ENCODE results near the gene RBBP8.

The RBBP8 gene

DNA sequence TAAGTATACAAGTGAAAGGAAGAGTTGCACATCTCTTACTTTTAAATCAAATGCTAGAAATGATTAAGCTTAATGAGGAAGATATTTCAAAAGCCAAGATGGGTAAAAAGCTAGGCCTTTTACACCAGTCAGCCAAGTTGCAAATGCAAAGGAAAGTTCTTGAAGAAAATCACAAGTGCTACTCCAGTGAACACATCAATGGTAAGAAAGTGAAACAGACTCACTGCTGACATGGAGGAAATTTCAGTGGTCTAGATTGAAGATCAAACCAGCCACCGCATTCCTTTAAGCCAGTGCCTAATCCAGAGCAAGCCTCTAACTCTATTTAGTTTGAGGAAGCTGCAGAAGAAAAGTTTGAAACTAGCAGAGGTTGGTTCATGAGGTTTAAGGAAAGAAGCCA is 79.1 kb downstream of the RBBP8 start:
- no peak for DNase-seq

DNA sequence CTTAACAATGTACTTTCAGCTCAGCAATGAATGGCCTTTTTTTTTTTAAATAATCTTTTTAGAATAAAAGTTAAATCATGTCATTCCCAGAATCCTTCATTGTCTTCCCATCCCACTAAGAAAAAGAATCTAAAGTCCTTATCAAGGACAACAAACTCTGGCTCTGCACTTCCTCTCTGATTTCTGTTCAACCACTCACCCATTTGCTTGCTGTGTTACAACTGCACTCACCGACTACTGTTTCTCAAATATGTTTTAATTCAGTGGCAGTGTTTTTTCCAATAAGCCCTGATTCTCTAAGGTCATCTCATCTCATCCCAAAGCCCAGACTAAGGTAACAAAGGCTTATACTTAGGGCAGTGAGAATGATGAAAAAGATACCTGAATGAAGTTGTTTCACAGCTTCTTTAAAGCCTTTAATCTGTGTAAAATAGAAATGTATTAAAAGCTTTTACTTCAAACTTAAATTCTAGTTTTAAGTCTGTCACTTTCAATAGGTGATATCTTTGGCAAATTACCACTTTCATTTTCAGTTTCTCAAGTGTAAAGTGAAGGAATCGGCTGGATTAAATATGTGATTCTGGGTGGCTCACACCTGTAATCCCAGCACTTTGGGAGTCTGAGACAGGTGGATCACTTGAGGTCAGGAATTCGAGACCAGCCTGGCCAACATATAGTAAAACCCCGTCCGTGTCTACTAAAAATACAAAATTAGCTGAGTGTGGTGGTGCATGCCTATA is 87.6 kb downstream of the RBBP8 start:
- no peak for DNase-seq

DNA sequence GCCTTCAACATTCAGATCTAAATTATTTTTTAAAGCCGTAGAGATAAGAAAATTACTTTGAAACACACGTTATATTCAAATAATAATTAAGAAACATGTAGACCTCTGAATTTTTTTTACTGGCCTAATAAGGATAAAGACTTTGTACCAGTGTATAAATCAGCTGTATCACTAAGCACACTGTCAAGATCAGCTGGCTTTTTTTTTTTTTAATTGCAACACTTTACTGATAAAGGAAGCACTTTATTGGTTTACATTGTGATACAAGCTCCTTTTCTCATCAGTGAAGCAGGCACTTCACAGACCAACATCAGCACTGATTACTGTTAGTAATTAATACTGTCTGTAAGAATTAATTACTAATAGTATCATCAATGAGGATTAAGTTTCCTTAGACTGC is 88.5 kb downstream of the RBBP8 start:
- DNase-seq = no peak

DNA sequence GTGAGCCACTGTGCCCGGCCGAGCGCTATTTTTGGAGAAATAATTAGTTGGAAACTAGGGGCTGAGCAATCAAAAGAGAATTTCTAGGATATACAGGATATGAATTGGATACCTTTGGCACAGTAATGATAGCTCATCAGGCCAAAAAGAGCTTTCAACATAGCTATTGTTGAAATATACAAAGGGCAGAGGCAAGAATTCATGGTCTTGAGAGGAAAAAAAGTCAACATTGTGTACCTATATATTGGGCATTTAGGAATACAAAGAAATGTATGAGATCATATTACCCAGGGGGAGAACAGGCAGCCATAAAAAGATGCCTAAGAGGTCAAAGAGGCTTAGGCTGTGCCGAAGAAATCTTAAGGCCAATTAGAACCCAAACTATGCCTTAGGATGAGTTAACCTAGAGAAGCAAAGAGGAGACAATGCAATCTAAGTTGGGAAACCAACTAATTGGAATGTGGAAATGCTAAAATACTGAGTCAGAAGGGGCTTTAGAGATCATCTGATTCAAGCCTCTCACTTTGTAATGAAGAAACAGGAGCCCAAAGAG is 99.0 kb downstream of the RBBP8 start:
- no peak for DNase-seq

DNA sequence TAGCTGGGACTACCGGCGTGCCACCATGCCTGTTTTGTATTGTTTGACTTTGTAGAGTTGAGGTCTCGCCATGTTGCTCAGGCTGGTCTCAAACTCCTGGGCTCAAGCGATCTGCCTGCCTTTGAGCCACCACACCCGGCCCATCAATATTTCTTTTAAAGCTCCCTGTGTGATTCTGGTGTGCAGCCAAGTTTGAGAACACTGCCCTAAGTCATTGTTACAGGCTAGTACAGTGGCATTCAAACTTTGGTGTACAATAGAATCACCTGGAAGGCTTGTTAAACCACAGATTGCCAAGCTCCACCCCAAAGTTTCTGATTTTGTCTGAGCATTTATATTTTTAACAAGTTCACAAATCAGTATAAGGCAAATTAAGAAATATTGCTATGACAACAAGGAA is 99.9 kb downstream of the RBBP8 start:
- no peak for DNase-seq

DNA sequence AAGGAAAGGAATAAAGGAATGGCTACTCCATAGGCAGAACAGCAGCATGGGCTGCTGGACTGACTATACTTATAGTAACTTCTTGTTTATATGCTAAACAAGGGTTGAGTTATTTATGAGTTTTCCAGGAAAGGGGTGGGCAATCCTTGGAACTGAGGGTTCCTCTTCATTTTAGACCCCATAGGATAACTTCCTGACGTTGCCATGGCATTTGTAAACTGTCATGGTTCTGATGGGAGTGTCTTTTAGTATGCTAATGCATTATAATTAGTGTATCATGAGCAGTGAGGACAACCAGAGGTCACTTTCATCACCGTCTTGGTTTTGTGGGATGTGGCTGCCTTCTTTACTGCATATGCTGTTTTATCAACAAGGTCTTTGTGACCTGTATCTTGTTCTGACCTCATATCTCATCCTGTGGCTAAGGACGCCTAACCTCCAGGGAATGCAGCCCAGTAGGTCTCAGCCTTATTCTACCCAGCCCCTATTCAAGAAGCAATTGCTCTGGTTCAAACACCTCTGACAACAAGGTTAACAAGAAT is 103.6 kb downstream of the RBBP8 start:
- no peak for DNase-seq

DNA sequence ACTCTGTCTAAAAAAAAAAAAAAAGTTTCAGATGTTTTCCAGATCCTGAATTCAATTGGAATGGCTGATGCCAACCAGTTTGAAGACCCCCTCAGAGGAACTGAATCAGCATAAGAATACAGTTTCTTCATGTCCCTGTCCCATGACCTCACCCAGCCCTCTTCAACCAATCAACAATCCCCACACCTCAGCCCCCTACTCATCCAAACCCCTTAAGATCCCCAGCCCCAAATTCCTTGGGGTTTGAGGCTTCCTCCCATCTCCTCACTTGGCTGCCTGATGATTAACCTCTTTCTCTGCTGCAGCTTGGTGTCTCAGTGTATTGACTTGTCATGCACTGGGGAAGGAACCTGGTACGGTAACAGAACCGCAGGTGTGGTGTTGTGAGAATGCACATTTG is 104.5 kb downstream of the RBBP8 start:
- DNase-seq = no peak

DNA sequence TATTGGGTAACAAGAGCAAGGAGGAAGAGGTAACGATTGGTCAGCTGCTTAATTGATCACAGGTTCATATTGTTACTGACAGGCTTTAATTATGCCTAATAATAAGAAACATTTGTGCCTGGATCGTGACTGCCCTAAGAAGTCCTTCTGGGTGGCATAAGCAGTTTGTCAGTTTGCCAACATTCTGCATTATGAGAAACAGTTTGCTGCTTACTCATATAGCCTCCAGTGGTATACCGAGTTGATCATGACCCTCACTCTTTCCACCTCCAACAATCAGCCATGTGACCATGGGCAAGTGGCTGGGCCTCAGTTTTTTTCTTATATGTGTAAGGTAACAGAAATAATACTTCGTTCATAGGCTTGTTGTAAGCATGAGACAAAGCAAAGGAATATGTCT is 105.6 kb downstream of the RBBP8 start:
- DNase-seq = no peak

DNA sequence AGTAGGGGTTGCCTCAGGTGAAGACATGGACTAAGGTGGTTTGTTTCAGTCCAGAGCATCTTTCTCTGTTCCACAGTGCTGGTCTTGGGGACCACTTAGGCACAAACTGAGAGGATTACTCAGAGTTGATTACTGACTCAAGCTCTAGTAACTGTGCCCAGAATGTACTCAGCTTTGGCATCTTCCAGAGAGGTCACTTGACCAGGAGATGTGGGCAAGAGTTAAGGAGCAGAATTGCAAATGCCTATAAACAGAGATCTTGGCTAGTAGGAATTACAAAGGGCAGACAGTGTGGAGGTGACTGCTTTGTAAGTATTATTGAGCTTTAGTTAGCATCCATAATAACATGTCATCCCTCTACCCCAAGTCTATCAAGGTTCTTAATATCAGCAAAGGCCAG is 109.0 kb downstream of the RBBP8 start:
- no peak for DNase-seq

DNA sequence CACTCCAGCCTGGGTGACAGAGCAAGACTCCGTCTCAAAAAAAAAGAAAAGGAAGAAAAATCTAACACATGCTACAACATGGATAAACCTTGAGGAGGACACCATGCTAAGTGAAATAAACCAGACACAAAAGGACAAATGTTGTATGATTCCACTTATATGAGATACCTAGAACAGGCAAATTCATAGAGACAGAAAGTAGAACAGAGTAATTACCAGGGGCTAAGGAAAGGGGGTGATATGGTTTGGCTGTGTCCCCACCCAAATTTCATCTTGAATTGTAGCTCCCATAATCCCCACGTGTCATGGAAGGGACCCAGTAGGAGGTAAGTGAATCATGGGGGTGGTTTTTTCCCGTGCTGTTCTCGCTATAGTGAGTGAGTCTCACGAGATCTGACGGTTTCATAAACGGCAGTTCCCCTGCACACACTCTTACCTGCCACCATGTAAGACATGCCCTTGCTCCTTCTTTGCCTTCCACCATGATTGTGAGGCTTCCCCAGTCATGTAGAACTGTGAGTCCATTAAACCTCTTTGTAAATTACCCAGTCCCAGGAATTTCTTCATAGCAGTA is 110.8 kb downstream of the RBBP8 start:
- no peak for DNase-seq

DNA sequence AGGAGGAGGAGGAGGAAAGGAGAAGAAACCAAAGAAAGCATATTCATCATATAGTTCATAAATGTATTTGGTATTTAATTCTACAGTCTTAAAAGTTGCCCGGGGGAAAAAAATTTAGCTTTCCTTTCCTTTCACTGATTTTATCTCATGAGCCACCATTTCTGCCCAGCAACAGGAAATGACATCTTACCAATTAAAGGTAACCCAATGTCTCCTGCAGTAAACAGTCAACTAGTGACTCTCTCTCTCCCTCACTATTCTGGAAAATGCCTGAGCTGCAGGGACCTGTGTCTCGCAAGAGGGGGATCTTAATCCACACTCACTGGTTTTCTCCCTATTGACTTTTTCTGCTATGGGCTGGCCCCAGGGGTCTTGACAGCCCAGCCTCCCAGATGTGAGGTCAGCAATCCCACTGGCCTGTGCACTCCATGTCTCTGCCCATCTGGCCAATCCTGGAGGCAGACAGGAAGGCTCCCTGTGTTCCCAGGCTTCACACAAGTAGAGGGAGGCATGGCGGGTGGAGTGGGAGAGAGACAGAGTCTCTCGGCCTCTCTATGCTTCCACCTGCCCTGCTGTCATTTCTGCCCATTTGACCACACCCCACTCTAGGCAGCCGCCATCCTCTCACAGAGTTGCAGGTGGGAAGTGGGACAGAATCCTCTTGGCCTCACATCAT is 116.7 kb downstream of the RBBP8 start:
- no peak for DNase-seq

DNA sequence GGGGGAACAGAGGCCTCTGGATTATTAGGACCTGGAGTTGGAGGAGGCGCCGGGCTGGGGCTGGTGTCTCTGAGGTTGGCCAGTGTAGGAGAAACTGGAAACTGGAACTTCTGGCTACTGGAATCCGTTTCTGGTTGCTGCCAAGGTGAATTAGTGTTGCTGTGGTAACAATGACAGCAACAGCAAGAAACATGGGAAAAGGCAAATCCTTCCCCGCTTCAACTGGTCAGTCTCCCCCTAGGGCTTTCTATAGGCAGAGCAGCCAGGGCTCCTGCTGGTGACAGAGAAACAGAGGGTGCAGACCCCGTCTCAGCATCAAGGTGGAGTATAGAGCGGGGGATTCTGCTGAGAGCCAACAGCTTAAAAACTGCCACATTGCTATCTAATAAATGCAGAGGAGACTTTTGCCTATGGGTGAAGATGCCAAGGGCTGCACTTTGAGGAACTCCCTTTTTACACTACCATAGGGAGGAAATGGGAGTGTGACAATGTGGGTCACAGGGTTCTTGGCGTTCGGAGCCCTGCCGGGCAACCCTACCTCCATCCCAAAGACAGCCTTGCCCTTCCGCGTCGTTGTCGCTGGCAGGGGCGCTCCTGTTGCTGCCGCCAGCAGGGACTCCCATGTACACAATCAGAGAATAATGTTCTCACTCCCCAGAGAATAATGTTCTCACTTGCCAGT is 120.8 kb downstream of the RBBP8 start:
- DNase-seq = no peak

DNA sequence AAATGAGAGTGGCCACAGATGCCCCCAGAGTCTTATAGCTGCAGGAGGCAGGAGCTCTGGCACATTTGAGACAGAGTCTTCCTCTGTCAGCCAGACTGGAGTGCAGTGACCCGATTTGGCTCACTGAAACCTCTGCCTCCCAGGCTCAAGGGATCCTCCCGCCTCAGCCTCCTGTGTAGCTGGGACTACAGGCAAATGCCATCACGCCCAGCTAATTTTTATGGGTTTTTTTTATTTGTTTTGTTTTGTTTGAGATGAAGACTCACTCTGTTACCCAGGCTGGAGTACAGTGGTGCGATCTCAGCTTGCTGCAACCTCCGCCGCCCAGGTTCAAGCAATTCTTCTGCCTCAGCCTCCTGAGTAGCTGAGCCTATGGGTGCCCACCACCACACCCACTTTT is 121.4 kb downstream of the RBBP8 start:
- no peak for DNase-seq

DNA sequence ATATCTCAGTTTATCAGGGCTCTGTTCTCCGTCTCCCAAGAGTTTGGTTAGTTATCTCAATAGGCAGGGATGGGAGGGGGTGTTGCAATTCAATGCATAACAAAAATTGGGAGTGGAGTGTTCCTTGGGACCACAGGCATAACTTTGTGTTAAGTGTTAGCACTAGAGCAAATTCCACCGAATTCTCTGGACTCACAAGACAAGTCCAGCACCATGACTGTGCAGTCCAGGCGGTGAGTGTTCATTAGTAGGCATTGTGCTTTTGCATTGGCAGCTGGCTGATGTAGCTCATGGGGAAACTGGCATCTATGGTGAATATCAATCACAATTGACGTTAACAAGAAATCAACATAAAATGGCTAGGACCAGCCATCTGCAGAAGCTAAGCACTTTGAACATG is 123.2 kb downstream of the RBBP8 start:
- no peak for DNase-seq

DNA sequence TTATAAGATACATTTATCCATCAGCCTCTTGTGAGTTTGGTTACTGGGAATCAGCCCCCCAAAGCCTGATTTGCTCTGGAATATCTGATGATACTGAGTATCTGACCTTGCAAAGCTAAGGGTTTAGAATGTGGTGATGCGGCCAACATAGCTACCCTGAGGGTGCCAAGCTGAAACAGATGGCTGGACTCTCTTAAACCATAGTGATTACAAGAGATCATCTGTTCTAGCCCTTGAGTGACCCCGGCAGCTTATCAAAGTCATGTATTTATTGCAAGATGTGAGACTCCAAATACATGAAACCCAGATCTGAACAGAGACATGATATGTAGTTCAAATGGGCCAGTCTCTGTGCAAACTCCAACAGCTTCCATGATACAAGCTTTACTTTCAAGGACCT is 124.0 kb downstream of the RBBP8 start:
- DNase-seq = no peak

DNA sequence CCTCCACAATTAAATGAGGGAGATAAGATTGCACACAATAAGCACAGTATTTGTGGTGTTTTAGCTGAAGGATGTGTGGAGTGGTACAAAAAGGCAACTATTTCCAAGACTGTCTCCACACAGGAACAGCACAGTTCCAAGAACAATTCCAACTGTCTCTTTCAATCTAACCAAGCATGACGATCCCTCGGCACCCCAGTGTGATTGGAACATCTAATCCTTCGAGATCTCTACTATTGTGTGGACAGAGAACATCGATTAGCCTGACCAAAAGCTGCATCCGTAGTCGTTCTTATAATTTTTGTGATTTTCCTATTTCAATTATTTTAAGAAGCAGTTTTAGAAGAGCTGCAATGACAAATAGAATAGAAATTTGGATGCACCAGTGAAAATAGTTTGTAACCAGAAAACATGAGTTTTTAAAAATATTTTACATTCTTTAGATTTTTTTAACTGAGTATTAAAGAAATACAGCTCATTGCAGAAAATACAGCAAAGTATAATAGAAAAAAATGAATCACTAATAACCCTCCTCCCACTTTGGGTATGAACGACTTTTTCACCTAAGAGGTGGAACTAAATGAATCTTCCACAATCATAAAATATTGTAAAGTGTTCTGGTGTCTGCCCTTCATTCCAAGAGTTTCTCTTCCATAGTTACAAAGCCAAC is 125.8 kb downstream of the RBBP8 start:
- DNase-seq = no peak

DNA sequence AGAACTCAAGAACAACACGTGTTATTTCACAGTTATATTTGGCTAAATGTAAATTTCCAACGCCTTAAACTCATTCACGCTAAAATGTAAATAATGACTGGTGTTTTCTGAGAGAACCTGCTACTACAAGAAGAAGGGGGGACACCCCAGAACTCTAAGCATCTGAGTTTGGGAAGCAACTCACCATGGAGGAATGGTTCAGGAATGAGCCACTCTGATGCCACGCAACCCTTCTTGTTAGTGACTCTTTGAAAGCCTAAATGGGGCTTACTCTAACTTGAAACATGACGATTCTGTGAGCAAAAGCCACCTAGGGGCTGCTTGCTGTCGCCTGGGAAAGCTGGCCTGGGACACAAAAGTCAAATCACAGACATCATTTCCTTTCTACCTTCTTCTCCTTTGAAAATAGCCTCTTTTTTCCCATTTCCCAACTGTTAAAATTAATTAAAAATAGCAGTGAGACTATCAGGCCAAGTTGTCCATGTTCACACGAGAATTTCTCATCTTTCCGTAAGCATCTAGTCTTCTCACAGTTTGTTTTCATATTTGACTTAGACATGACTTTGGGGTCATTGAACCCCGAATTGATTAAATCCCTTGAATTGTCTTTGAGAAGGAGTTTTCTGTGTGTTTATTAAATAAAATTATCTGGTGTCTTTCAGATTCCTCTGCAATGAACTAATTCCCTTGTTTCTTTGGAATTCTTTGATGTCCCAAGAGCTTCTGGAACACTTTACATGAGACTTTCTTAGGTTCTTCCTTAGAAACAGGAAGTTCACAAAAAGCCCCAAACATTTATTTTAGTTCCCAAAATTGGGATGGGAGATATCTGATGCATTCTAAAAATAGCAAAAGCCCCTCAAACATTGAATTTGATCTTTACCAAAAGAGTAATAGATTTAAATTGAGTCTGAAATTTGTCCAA is 126.7 kb downstream of the RBBP8 start:
- DNase-seq = no peak

DNA sequence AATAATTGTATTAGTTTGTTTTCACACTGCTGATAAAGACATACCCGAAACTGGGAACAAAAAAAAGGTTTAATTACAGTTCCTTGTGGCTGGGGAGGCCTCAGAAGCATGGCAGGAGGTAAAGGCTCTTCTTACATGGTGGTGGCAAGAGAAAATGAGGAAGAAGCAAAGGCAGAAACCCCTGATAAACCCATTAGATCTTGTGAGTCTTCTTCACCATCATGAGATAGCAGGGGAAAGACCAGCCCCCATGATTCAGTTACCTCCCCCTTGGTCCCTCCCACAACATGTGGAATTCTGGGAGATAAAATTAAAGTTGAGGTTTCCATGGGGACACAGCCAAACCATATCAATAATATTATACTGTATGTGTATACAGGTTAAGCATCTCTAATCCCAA is 128.9 kb downstream of the RBBP8 start:
- DNase-seq = no peak

DNA sequence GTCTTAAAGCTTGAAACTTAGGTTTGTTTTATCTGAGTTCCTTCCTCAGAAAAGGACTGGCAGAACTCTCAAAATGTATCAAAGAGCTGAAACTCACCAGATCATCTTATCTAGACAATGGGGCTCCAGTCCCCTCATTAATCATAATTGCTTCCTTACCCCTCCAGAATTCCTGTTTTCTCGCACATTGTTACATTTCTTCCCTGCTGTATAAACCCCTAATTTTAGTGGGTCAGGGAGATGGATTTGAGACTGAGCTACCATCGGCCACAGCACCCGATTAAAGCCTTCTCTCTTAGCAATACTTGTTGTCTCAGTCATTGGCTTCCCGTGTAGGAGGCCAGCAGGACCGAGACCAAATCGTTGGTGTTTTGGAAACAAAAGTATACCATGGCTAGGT is 130.4 kb downstream of the RBBP8 start:
- no peak for DNase-seq

DNA sequence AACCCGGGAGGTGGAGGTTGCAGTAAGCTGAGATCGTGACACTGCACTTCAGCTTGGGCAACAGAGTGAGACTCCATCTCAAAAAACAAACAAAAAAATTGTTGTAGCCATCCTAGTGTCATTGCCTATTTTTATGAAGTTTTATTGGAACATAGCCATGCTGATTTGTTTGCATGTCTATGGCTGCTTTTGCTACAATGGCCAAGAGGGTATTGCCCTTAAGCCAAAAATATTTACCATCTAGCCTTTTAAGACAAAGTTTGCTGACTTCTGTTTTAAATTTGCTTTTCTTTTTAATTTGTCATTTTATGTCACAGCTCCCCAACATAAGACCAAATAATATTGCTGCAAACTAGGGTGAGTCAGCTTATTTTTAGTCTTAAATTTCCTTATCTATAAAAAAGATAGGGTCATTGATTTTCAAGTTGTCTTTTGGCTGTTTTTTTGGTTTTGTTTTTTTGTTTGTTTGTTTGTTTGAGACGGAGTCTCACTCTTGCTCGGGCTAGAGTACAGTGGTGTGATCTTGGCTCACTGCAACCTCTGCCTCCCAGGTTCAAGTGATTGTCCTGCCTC is 132.2 kb downstream of the RBBP8 start:
- DNase-seq = no peak

DNA sequence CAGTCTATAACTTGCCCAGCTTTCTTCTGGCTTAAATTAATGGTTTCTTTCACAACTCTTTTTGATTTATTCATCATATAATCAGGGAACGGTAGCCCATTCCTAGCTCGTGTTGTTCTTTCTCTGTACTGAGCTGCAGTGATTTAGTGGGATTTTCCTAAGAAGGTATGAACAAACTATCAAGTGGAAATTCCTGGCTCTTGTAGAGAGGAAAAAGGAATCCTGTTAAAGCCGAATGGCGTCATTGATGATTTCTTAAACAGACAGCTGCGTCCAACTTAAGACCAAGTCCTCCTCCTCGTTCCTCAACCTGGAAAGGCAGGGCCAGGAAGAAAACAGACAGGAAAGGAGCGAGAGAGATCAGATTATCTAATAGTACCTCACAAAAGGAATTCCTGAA is 132.9 kb downstream of the RBBP8 start:
- DNase-seq = no peak

All from stimulated activated naive CD4-positive, alpha-beta T cell treated with Interleukin-2 at 50 U/mL for 16 hours (primary cell).